Lower leg skin (tissue), 3 donors: Measurements from ENCODE around the gene RERE.

Source experiments
- POLR2A ChIP-seq, 2 donors: fragments of 450-650 bp; IDR thresholded peaks; one replicate each; pipeline ENCODE4 v1.6.1; 2016 to 2017; ENCODE audit warnings: antibody characterized with exemption in 2 of 2, mild to moderate bottlenecking in 1 of 2, moderate library complexity in 1 of 2
- TF ChIP-seq, protein P1 (sequence below), 3 donors: fragments of 450-650 bp; IDR thresholded peaks; one replicate each; pipeline ENCODE4 v1.5.1; 2016; ENCODE audit warnings: antibody characterized with exemption in 3 of 3, mild to moderate bottlenecking in 3 of 3, moderate library complexity in 2 of 3

DNA sequence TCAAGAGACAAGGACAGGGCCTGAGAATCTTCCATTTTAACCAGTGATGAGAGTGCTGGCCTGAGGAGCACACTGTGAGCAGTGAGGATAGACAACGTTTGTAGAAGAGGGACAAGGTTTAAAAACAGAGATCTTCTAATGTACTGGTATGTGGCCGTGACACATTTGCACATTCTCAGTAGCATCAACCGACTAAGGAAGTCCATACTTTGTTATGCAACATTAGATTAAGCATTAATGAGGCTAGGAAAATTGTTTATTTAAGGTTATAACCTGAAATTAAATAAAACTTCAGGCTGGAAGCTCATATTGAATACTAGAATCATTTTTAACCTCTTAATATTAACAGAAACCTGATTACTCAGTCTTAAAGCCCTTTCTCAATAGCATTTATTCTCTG is 400.6 kb downstream of the RERE start:
- TF ChIP-seq, protein P1, sequence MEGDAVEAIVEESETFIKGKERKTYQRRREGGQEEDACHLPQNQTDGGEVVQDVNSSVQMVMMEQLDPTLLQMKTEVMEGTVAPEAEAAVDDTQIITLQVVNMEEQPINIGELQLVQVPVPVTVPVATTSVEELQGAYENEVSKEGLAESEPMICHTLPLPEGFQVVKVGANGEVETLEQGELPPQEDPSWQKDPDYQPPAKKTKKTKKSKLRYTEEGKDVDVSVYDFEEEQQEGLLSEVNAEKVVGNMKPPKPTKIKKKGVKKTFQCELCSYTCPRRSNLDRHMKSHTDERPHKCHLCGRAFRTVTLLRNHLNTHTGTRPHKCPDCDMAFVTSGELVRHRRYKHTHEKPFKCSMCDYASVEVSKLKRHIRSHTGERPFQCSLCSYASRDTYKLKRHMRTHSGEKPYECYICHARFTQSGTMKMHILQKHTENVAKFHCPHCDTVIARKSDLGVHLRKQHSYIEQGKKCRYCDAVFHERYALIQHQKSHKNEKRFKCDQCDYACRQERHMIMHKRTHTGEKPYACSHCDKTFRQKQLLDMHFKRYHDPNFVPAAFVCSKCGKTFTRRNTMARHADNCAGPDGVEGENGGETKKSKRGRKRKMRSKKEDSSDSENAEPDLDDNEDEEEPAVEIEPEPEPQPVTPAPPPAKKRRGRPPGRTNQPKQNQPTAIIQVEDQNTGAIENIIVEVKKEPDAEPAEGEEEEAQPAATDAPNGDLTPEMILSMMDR (IDR thresholded peaks at IDR 0.05): no peak
- no peak for TF ChIP-seq POLR2A (IDR thresholded peaks at IDR 0.05)
